Measurements from ENCODE around the gene MEF2C.

MEF2C gene

DNA sequence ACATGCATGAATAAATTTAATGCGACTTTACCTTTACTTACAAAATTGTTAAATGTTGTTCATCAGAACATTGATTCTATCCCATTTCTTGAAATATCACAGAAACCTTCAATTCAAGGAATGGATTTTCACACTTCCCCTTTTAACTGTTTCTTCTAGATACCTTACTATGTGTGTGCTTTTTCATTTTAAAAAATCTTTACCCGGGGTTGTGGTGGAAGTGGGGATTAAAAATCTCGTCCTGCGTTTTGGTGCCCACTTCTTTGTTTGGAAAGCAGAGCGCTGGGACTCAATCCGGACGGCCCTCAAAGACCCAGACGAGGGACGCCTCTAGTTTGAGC lies 5.8 kb upstream of the MEF2C start:
- in situ Hi-C loops (cut with HindIII; ENCODE audit: low sequenced_read_pairs), result no loop called here

DNA sequence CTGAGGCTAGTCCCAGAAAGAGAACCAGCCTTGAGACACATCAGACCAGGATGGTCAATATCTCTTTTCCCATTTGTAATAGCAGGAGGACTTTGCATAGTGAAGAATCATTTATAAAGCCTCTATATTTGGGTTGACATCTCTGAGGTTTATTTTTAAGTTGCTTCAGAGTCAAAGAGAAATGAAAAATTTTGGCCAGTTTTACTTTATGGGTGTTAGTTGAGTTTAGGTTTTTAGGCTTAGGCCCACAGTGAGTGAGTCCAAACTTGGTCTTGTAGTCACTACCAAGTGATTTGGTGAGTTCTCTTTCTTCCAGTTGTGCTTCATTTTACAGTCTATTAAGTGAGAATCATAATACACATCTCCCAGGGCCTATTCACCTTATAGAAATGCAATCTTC lies 5.3 kb upstream of the MEF2C start:
- in situ Hi-C loops (cut with HindIII; ENCODE audit: low sequenced_read_pairs), result no loop called here

- in situ Hi-C loops (cut with HindIII; ENCODE audit: low sequenced_read_pairs), result no loop called here
These were observed 4.4 kb upstream of the MEF2C start for GRCh38 chr5:88887342-88887741.

- in situ Hi-C loops (cut with HindIII; ENCODE audit: low sequenced_read_pairs), result no loop called here
These were observed 3.9 kb upstream of the MEF2C start for GRCh38 chr5:88886746-88887341.

GRCh38 chr5:88886252-88886651 lies 3.3 kb upstream of the MEF2C start:
- in situ Hi-C loops (cut with HindIII; ENCODE audit: low sequenced_read_pairs), result no loop called here

DNA sequence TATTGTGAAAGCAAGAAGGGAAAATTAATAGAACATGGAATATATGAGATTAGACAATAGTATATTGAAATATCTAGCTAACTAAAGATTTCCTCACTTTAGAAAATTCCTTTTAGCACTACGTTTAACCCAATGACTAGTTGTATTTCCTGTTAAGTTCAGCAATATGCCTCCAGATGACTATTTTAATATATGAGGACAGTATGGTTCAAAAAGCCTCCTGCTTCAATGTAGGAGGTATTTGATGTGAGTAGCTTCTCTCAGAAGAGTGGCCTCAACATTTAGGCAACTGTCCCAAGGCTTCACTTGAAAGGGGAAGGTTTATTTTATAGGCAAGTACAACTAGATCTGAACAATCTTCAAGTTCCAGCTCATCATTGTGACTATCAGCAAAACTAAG lies 2.0 kb upstream of the MEF2C start:
- in situ Hi-C loops (cut with HindIII; ENCODE audit: low sequenced_read_pairs), result no loop called here

DNA sequence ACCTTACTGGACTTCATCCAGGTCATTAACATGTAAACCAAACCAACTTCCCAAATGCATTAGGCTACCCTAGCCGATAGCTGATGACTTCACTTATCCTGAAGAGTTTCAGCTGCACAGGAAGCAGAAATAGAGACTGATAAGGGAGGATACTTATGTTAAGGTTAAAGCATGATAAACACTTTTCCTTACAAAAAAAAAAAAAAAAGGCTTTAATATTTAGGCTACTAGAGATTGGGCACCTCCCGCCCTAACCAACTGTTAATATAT lies 1.6 kb upstream of the MEF2C start:
- in situ Hi-C loops (cut with HindIII; ENCODE audit: low sequenced_read_pairs), result no loop called here

DNA sequence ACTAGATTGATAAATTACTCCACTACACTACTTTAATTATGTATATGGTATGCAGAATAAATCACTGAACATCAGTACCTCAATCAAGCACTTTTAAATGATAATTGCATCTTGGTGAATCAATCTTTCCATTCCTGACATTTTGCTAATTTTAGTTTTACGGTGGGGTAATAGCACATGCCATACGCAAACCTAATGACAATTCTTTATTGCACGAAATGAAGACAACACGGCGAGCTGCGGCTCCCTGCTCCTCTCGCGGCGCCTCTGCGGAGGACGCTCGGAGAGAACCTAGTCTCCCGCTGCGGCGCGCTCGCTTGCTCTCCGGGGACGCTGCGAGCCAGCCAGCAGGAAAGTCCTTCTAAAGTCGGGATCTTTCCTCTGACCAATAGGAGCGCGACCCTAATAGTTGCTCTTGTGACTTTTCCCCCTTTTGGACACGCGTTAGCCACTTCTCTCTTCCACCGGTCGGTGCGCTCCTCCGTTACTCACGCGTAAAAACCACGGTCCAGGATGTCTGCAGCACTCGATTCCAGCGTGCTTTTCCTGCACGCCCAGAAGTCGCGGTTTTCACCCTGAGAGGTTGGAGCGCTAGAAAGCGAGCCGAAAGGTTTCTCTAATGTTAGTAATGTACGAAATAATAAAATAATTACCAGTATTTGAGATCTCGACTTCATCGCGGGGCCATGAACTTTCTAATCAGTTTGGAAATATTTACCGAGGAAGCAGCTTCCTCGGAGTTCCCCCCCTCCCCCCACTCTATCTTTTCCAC lies 1.0 kb upstream of the MEF2C start:
- in situ Hi-C loops (cut with HindIII; ENCODE audit: low sequenced_read_pairs), result no loop called here

GRCh38 chr5:88882276-88883038 lies 527 bp downstream of the MEF2C start:
- in situ Hi-C loops (cut with HindIII; ENCODE audit: low sequenced_read_pairs), result no loop called here

DNA sequence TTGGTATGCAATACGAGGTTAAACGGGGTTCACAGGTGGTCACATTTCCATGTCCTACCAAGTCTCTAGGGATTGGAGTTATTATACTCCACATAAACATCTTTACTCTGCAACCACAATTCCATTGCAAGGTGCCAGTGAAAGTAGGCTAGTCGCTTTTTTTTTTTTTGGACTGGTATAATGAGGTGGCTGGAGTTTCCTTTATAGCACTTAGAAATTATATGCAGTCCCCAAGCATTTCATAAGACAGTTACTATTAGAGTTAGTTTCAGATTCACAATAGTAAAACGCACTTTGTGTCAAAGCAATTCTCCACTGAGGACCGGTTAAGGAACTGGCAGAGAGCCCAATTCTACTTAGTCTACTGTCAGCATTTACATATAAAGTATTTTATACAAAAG lies 1.4 kb downstream of the MEF2C start:
- in situ Hi-C loops (cut with HindIII; ENCODE audit: low sequenced_read_pairs), result no loop called here

DNA sequence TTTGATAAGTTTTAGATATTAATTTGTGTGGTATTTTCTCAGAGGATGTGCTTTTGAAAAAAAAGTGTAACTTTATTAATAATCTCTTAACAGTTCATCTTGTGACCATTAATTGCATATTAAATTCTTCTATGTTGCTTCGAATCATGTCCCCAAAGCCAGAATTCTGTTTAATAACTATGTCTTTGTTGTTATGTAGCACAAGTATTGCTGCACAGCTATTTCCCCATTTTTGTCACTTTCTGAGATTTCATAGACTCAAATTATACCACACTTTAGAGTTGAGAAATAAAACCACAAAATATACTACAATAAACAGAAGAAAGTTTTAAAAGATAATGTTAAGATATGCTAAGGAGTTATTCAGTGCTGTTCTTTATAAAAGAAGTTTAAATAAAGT lies 2.8 kb downstream of the MEF2C start:
- in situ Hi-C loops (cut with HindIII; ENCODE audit: low sequenced_read_pairs), result no loop called here

DNA sequence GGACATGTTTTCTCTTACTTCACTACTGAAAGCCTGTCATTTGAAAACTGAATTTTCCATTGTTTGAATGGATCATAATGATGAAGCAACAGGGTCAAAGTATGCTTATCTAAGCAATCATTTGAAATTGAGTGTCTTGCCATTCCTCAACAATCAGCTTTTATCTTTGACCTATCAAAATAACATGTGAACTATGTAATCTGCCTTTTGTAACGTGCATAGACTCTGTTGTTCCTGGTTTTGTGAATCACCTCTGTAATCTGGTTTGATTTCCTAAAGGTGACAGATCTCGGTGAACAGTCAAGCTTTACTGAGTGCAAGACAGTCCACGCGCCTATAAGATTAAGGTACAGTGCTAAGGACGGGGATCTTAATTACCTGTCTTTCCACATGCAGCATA lies 3.3 kb downstream of the MEF2C start:
- in situ Hi-C loops (cut with HindIII; ENCODE audit: low sequenced_read_pairs), result no loop called here

DNA sequence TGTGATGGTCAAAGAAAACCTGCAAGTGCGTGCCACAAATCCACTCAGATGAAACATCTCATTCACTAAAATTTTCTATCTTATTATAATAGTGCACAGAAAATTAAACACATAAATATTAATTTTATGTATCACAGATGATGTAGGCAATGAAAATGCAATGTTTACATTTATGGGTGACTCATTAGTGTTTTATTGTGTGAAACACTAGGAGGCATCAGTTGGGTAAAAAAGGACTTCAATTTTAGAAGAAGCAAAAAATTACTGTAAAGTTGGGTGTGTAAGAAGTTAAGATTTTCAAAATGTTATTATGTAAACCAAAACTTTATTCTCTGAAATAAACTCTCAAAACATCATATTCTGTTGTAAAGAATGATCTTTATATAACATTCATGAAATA lies 4.0 kb downstream of the MEF2C start:
- in situ Hi-C loops (cut with HindIII; ENCODE audit: low sequenced_read_pairs), result no loop called here

DNA sequence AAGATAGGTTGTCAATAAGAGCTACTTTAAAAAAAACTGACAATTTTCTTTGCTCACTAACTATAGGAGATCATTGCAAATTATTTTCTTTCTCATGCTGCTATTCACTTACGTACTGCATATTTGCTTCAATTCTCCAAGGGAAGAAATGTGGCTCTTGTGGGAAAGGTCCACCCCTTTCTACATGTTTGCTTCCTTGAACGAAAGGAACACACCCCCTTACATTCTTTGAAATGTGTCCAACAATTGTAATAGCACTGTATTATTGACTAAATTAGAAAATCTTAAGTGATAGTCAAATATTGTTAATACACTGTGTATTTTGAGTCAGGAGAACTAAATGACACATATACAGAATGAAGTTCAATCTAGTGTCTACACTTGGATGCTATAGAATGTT lies 5.2 kb downstream of the MEF2C start:
- in situ Hi-C loops (cut with HindIII; ENCODE audit: low sequenced_read_pairs), result no loop called here

DNA sequence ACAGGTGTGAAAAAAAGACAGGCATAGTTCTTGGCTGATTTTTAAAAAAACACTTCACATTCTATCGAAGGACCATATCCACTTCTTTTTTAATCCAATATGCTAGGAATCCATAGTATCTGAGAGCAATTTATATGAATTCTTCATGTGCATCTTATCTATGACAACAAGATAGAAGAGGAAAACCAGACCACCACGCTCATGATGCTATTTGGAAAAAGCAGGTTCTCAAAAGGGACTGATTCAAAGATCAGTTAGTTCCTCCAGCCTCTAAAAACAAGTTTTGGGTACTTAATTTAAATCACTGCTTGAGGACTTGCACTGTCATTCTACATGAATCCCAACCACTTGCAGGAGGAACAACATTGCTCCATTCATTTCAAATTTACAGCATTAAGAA lies 6.3 kb downstream of the MEF2C start:
- in situ Hi-C loops (cut with HindIII; ENCODE audit: low sequenced_read_pairs), result no loop called here

DNA sequence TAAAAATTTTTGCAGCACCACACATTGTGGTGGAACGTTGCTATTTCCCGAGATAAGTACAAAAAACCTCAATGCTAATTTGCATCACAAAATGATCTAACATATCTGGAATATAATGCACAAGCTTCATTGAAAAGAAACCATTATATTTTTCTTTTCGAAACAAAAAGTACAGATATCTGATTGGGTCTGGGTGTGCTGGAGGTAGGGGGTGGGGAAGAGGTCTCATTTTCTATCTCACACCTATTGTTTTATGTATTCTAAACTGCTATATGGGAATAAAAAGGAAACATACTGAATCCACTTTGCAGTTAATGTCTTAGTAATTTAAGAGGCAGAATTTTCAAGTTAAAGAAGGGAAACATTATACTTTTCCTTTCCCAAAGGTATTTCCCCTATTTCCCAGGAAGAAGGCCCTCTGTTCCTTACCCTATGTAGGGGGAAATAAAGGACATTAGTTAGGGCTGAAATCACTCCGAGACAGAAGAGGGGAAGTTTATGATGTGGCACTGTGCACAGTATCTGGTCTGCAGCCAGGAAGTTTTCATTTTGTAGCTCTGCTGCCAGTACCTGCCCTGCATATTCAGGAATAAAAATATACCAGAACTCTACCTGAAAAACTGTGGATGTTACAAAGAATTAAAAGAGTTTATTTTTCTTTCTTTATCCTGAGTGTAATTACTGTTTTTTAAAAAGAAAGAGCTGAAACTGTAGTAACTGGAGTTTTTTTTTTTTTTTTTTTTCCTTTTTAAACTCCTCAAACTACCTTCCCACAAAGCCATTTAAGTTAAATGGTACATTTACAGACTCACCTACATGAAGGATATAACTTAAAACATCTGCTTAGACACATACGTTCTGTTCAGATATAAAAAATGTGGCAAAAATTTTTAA lies 7.4 kb downstream of the MEF2C start:
- in situ Hi-C loops (cut with HindIII; ENCODE audit: low sequenced_read_pairs), result no loop called here

GRCh38 chr5:88873447-88873846 lies 9.5 kb downstream of the MEF2C start:
- in situ Hi-C loops (cut with HindIII; ENCODE audit: low sequenced_read_pairs), result no loop called here

DNA sequence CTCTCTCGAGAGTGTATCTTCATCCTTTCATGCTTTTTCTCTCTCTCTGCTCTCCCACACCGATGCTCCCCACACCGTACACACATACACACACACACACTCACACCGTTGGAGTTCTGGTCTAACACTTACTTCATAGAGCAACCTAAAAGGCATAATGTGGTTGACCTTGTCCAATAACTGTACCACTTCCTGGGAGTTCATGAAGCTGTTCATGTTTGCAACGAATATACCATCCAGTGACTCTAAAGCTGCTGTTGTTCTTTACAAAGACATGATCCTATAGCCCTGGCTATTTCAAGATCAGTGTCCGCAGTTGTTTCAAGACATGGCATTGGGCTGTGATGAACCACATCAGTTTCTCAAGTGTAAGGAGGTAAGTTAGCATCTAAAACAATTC lies 10.0 kb downstream of the MEF2C start:
- in situ Hi-C loops (cut with HindIII; ENCODE audit: low sequenced_read_pairs), result no loop called here

DNA sequence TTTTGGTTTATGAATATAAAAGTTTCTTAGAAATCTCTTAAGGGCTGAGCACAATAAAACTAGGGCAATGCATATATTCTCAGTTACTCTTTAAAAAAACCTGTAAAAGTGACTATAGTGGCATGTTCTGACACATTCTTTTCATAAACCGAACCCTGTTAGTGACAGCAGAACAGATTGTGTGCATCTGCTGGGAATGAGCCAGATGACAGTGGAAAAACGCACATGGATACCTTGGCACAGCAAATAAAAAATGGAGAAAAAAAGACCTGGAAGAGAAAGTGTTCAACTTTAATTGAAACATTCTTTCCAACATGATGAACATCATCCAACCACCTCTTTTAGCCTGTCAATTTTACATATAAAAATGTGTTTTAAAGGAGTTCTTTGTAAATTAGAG lies 12.7 kb downstream of the MEF2C start:
- in situ Hi-C loops (cut with HindIII; ENCODE audit: low sequenced_read_pairs), result no loop called here

- in situ Hi-C loops (cut with HindIII; ENCODE audit: low sequenced_read_pairs), result no loop called here
These were observed 14.4 kb downstream of the MEF2C start for GRCh38 chr5:88868468-88869068.

DNA sequence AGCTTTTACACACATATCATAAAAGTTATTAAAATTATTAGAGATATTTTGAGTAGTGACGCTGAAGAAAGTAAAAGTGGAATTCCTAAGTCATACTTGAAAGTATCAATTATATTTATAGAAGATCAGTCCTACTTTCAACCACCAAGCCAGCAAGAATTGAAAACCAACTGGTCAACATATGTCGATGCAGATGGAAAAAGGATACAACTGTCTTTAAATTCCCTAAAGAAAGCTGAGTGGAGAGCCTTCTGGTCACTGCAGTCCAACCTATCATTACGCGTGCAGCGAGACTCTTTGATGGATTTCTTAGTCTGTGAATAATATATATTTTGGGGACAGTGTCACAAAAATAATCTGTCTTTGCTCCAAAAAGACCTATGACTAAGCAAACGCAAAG lies 15.3 kb downstream of the MEF2C start:
- in situ Hi-C loops (cut with HindIII; ENCODE audit: low sequenced_read_pairs), result no loop called here
